HepG2 (cell line): ENCODE results near the gene CFAP300. TPM values are rescaled to one million over a fixed set of nuclear protein-coding genes. Genes with fewer than 3 reads are reported as not detected.

Experiments used
- ATF2 ChIP-seq: sonication (generic); formaldehyde crosslinking; IDR thresholded peaks from 2 replicates; pipeline ENCODE4 v1.4.0; 2020; ENCODE audit warnings: missing genetic modification reagents
- BRF2 ChIP-seq: sonication (generic); formaldehyde crosslinking; IDR thresholded peaks from 2 replicates; pipeline ENCODE4 v1.8.1; 2022; ENCODE audit warnings: mild to moderate bottlenecking, missing genetic modification reagents
- ETV5 ChIP-seq: IDR thresholded peaks from 2 replicates; pipeline ENCODE4 v1.6.1; 2018; ENCODE audit warnings: missing biosample characterization, missing genetic modification reagents, inconsistent platforms, borderline replicate concordance
- IRX3 ChIP-seq: sonication (generic); formaldehyde crosslinking; IDR thresholded peaks from 2 replicates; pipeline ENCODE4 v1.8.1; 2023; ENCODE audit warnings: mild to moderate bottlenecking, low read depth, missing genetic modification reagents, borderline replicate concordance
- NFE2 ChIP-seq: sonication (generic); formaldehyde crosslinking; IDR thresholded peaks from 2 replicates; pipeline ENCODE4 v1.4.0; 2020; ENCODE audit warnings: missing genetic modification reagents
- NFKBIZ ChIP-seq: IDR thresholded peaks from 2 replicates; pipeline ENCODE4 v1.6.1; 2018; ENCODE audit warnings: missing genetic modification reagents, missing compliant biosample characterization
- NFYC ChIP-seq: IDR thresholded peaks from 2 replicates; pipeline ENCODE4 v1.6.1; 2016; ENCODE audit warnings: missing genetic modification reagents, missing compliant biosample characterization
- NR2C2 ChIP-seq: sonication (generic); formaldehyde crosslinking; IDR thresholded peaks from 2 replicates; pipeline ENCODE4 v1.4.0; 2020; ENCODE audit warnings: missing genetic modification reagents, mild to moderate bottlenecking, moderate library complexity, borderline replicate concordance
- RFX5 ChIP-seq: IDR thresholded peaks from 2 replicates; pipeline ENCODE4 v1.6.1; 2011; ENCODE audit warnings: low read depth, low read length, improper control_type of control experiment
- SNRNP70 ChIP-seq: fragments of 200-400 bp; formaldehyde crosslinking; IDR thresholded peaks from 2 replicates; pipeline ENCODE4 v1.6.1; 2017; ENCODE audit warnings: mild to moderate bottlenecking, low read depth, low read length, moderate library complexity
- THAP8 ChIP-seq: sonication (generic); formaldehyde crosslinking; IDR thresholded peaks from 2 replicates; pipeline ENCODE4 v1.5.1; 2020; ENCODE audit warnings: missing genetic modification reagents, mild to moderate bottlenecking, borderline replicate concordance
- ZBTB42 ChIP-seq: sonication (generic); formaldehyde crosslinking; IDR thresholded peaks from 2 replicates; pipeline ENCODE4 v1.5.0; 2020; ENCODE audit warnings: mild to moderate bottlenecking, missing genetic modification reagents
- ZFP1 ChIP-seq: IDR thresholded peaks from 2 replicates; pipeline ENCODE4 v1.6.1; 2016
- ZMYM4 ChIP-seq: sonication (generic); formaldehyde crosslinking; IDR thresholded peaks from 2 replicates; pipeline ENCODE4 v1.8.1; 2023; ENCODE audit warnings: mild to moderate bottlenecking, missing genetic modification reagents
- ZNF142 ChIP-seq: sonication (generic); formaldehyde crosslinking; IDR thresholded peaks from 2 replicates; pipeline ENCODE4 v1.4.0; 2020; ENCODE audit warnings: missing genetic modification reagents
- ZNF17 ChIP-seq: sonication (generic); formaldehyde crosslinking; IDR thresholded peaks from 2 replicates; pipeline ENCODE4 v1.5.0; 2020; ENCODE audit warnings: mild to moderate bottlenecking, missing genetic modification reagents
- ZNF292 ChIP-seq: sonication (generic); formaldehyde crosslinking; IDR thresholded peaks from 2 replicates; pipeline ENCODE4 v1.8.1; 2022; ENCODE audit warnings: mild to moderate bottlenecking, low read depth, missing genetic modification reagents, borderline replicate concordance
- ZNF317 ChIP-seq: sonication (generic); formaldehyde crosslinking; IDR thresholded peaks from 2 replicates; pipeline ENCODE4 v1.5.0; 2020; ENCODE audit warnings: mild to moderate bottlenecking, missing genetic modification reagents
- ZNF335 ChIP-seq: sonication (generic); formaldehyde crosslinking; IDR thresholded peaks from 2 replicates; pipeline ENCODE4 v1.4.0; 2020; ENCODE audit warnings: missing genetic modification reagents
- ZNF350 ChIP-seq: sonication (generic); formaldehyde crosslinking; IDR thresholded peaks from 2 replicates; pipeline ENCODE4 v1.4.0; 2020; ENCODE audit warnings: mild to moderate bottlenecking, low read depth, missing genetic modification reagents, borderline replicate concordance
- ZNF660 ChIP-seq: sonication (generic); formaldehyde crosslinking; IDR thresholded peaks from 2 replicates; pipeline ENCODE4 v1.5.1; 2020; ENCODE audit warnings: mild to moderate bottlenecking, low read depth, missing genetic modification reagents, borderline replicate concordance
- ZNF850 ChIP-seq: sonication (generic); formaldehyde crosslinking; conservative IDR thresholded peaks from 2 replicates; pipeline ENCODE4 v1.9.0; 2021; ENCODE audit warnings: mild to moderate bottlenecking, missing genetic modification reagents
- polyA plus RNA-seq, 8 experiments: library from polyadenylated mRNA; depleted of rRNA in 3 of 8; stranded (reverse) in 7 of 8; unstranded in 1 of 8; fragments of >200 nt; fragmentation: Illumina TruSeq in 4 of 8; extraction: Trizol in 4 of 8; gene quantifications; 2 replicates each; pipeline versions ENCODE4 v1.2.1 to v1.2.3, GENCODE V29; 2011 to 2016; ENCODE audit warnings: low read depth in 4 of 8, missing spikeins in 1 of 8, mixed read lengths in 1 of 8; ENCODE audit not compliant: insufficient read depth in 1 of 8
- total RNA-seq, 5 experiments: library from RNA; depleted of rRNA; stranded (reverse); fragments of >200 nt; fragmentation: Illumina TruSeq; extraction: Trizol; gene quantifications; 2 replicates each; pipeline ENCODE4 v1.2.3, GENCODE V29; 2016; ENCODE audit warnings: low read depth in 1 of 5

The CFAP300 gene
- total and polyA plus RNA-seq, 2 of the 13 experiments (the other 11 are each of a cell fraction or from before 2014, with no cell fraction given) = not detected

GRCh38 chr11:102006835-102007566, 40.2 kb upstream of the CFAP300 start (continued):
- TF ChIP-seq THAP8 (CRISPR knock-in tag) (no peak), ZBTB42 (CRISPR knock-in tag) (no peak), NFE2 (CRISPR knock-in tag) (peak; percentile 51; the same call in 1 of the 2 replicates), ZFP1 (CRISPR knock-in tag) (no peak), ETV5 (CRISPR knock-in tag) (peak; percentile 25; the same call in 1 of the 2 replicates), ZMYM4 (CRISPR knock-in tag) (peak; percentile 79), NFYC (no peak), SNRNP70 (no peak), ZNF850 (CRISPR knock-in tag) (no peak), ATF2 (CRISPR knock-in tag) (no peak), ZNF317 (CRISPR knock-in tag) (no peak), ZNF292 (CRISPR knock-in tag) (no peak), RFX5 (no peak), ZNF142 (CRISPR knock-in tag) (no peak), ZNF17 (no peak), ZNF660 (CRISPR knock-in tag) (no peak), NR2C2 (CRISPR knock-in tag) (0 out of 2 replicates have a peak, but pooled peaks have one; percentile 5), BRF2 (CRISPR knock-in tag) (no peak), NFKBIZ (peak; percentile 62; the same call in 1 of the 2 replicates), IRX3 (no peak), ZNF350 (CRISPR knock-in tag) (peak; percentile 50; the same call in 1 of the 2 replicates), ZNF335 (CRISPR knock-in tag) (no peak)
